Posterior cingulate gyrus (tissue), 11 donors: ENCODE measurements around the gene FXYD1.

ENCODE experiments used
- DNase-seq, 10 donors: peaks; one replicate each; pipeline versions ENCODE4 v3.0.0 to v3.0.0-alpha.2; 2020 to 2021; ENCODE audit warnings: mixed read lengths in 3 of 10
- intact Hi-C: fragments of 100-400 bp; cut with DNase I; formaldehyde crosslinking; loops from one replicate; pipeline ENCODE4 v1.15.1; 2023

Gene FXYD1

DNA sequence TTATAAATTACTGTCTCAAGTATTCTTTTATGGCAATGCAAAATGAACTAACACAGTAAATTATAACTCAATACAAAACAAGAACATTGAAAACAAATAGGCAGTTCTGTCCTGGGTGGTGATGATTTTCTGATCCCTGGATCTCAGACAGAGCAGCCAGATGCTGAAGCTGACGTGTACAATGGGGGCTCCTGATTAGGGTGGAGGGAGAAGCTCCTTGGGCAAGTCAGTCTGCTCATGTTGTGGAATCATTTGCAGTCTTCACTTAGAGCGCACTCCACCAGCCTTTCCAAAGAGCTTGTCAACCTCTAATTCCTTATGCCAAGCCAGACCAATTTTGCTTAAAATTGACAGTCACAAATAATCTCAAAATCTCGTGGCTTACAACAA is 37.6 kb downstream of the FXYD1 start:
- intact Hi-C loops = no loop called here
- no peak for DNase-seq

DNA sequence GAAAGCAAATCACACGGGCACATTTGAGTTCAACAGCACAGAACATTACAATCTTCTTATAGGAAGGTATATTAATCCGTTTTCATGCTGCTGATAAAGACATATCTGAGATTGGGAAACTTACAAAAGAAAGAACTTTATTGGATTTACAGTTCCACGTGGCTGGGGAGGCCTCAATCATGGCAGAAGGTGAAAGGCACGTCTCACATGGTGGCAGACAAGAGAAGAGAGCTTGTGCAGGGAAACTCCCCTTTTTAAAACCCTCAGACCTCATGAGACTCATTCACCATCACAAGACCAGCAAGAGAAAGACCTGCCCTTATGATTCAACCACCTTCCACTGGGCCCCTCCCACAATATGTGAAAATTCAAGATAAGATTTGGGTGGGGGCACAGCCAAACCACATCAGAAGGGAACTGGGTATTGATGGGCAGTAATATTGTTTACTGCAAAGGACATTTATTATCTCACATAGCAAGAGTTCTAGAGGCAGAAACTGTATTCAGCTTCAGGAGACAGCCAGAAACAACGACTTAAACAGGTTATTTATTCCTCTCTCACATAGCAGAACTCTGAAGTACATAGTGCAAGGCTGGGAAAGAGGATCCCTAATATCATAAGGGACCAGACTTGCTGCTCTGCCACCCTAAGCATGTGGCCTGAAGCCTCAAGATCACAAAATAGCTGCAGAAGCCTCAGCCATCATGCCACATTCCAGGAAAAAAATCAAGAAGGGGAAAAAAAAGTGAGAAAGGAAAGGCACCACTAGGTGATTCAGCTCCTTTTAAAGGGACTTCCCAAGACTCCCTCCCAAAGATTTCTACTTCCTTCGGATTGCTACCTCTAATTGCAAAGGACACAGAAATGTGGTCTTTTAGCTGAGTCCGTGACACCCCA is 39.0 kb downstream of the FXYD1 start:
- intact Hi-C loops = no loop called here
- no peak for DNase-seq

DNA sequence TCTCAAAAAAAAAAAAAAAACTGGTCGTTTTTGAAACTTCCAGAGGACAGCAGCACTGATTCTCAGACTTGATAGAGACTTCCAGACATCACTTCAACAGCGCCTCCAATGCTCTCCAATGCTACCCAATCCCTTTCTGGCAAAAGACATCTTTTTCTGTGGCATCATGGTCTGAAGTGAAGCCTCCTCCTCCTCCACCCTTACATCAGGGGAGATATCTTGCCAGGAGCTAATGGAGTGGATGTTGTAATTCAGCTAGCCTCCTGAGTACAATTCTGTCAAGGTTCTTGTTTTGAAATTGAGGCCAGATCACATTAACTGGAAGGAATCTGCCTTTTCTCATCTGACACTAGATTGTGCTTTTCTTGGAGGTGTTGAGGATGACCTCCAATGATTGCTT is 40.1 kb downstream of the FXYD1 start:
- intact Hi-C loops = no loop called here
- DNase-seq = no peak

DNA sequence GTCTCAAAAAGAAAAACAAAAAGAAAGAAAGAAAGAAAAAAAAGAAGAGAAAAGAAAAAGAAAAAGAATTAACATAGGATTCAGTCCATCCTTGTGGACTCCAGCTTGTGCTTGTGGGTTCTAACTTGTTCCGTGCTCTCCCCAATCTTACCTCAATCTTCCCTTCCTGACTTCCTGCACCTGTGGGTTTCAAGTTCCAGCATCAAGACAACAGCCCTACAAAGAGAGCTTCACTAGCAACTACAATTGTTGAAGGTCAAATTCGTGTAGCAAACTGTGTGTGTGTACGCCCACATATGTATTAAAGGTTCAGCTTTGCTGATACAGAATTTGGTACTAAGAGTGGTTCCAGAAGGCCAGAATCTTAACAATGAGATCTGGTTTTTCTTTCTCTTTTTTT is 41.2 kb downstream of the FXYD1 start:
- no peak for DNase-seq
- intact Hi-C loops = no loop called here

DNA sequence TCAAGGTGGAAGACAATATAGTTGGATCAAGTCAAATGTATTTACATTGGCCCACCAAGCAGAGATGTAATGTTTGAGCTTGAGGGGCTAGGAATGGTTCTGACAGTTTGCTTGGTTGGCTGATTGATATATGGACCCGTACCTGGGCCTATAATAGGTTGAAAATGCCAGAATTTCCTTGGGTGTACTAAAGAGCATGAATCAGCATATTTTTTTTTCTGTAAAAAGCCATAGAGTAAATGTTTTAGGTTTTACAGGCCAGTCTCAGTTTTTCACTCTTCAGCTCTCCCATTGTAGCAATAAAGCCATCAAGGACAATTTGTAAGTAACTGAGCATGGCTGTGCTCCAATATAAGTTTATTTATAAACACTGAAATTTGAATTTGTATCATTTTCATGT is 42.8 kb downstream of the FXYD1 start:
- intact Hi-C loops = no loop called here
- DNase-seq = no peak

DNA sequence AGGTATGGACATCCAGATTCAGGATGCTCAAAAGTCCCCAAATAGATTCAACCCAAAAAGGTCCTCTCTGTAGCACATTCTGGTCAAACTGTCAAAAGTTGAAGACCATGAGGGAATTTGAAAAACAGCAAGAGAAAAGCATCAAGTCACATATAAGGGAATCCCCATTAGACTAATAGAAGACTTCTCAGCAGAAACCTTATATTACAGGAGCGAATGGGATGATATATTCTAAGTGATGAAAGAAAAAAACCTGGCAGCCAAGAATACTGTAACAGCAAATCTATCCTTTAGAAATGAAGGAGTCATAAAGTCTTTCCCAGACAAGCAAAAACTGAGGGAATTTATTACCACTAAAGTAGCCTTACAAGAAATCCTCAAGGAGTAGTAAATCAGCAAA is 45.6 kb downstream of the FXYD1 start:
- no peak for DNase-seq
- intact Hi-C loops = no loop called here

DNA sequence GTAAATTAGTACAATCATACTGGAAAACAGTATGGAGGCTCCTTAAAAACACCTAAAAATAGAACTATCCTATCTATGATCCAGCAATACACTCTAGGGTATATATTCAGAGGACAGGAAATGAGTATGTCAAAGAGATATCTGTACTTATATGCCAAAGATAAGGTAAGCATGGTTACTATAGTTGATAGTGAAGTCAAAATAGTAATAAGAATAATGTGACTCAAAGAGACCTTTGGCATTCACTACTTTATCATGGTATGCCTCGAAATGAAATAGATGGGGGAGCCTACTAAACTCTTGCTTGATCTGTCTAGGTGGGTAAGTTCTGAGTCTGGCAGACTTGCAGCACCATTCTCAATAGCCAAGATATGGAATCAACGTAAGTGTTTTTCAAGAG is 46.3 kb downstream of the FXYD1 start:
- DNase-seq = no peak

More for the DNA sequence above, 46.3 kb downstream of the FXYD1 start:
- intact Hi-C loops = no loop called here
